Ishikawa (cell line): Measurements from ENCODE around the gene SS18L1.
A peak's percentile ranks its signal among the peaks of the same experiment; 100 is the strongest.

Source experiments
- CEBPB ChIP-seq: IDR thresholded peaks from 2 replicates; pipeline ENCODE4 v1.6.1; 2012
- CREB1 ChIP-seq: IDR thresholded peaks from 2 replicates; pipeline ENCODE4 v1.6.1; 2012; ENCODE audit warnings: low read depth
- EP300 ChIP-seq: IDR thresholded peaks from 2 replicates; pipeline ENCODE4 v1.6.1; 2012; ENCODE audit warnings: borderline replicate concordance
- FOXM1 ChIP-seq: IDR thresholded peaks from 2 replicates; pipeline ENCODE4 v1.6.1; 2012; ENCODE audit warnings: low read depth, borderline replicate concordance
- RAD21 ChIP-seq: IDR thresholded peaks from 2 replicates; pipeline ENCODE4 v1.6.1; 2012; ENCODE audit warnings: low read depth
- REST ChIP-seq: IDR thresholded peaks from 2 replicates; pipeline ENCODE4 v1.6.1; 2012; ENCODE audit warnings: low read depth, mild to moderate bottlenecking
- TAF1 ChIP-seq: IDR thresholded peaks from 2 replicates; pipeline ENCODE4 v1.6.1; 2012; ENCODE audit warnings: low read depth, mild to moderate bottlenecking
- YY1 ChIP-seq: IDR thresholded peaks from 2 replicates; pipeline ENCODE4 v1.6.1; 2012; ENCODE audit warnings: low read depth
- TF ChIP-seq, protein P1 (sequence below): IDR thresholded peaks from 2 replicates; pipeline ENCODE4 v1.6.1; 2012

DNA sequence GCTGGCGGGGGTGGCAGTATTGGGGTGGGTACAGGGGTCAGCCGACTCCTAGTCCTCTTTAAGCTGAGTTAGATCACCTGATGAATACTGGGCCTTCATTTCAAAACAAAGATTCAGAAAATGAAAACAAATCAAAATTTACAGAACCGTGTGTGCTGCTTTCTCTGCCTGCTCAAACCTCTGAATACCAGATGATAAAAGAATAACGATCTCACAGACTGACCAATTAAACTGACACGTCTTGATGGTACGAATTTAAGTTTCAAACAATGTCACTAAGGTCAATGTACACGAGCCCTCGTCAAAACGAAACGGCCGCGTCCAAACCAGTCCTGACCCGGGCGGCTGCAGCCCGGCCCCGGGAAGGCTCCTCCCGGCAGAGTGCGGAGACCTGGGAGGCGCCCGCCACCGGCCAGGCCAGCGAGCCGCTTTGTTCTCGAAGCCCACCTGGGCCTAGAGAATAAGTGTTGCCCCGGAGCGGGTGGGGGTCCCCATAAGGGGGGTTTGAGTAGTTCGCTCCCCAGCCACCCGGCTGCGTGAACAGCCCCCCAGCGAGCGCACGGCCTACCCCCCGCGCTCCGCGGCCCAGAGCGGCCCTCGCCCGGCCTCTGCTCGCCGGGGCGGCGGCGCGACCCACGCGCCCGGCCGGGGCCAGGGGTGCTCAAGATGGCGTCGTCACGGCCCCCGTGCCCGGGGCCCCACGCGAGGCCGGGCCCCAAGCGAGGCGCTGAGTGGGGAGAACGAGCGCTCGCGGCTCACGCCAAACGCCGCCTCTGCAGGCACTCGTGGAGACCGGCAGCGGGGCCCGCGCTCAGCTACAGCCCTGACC lies 1.1 kb upstream of the SS18L1 start:
- TF ChIP-seq EP300 (no peak), TAF1 (no peak), YY1 (peak; percentile 8; the same call in 1 of the 2 replicates), FOXM1 (no peak), CREB1 (no peak), RAD21 (no peak), CEBPB (no peak), REST (no peak)
- TF ChIP-seq, protein P1, sequence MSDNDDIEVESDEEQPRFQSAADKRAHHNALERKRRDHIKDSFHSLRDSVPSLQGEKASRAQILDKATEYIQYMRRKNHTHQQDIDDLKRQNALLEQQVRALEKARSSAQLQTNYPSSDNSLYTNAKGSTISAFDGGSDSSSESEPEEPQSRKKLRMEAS: no peak
